Ectodermal cell (in vitro differentiated cells): Measurements from ENCODE around the gene LRP6. TPM values are rescaled to one million over a fixed set of nuclear protein-coding genes. Genes with fewer than 3 reads are reported as not detected.
A peak's percentile ranks its signal among the peaks of the same experiment; 100 is the strongest.
"Not testable (repeated sequence)": the region's sequence is repeated elsewhere in the genome, so short reads cannot be mapped to it uniquely, and the experiment has no call there.

Experiments used
- H3K27ac ChIP-seq: 2 replicates; pipeline ENCODE4 v1.7.0; 2013; ENCODE audit warnings: mild to moderate bottlenecking, low read depth, low read length; ENCODE audit not compliant: insufficient read depth, poor library complexity, severe bottlenecking
- H3K27me3 ChIP-seq: 2 replicates; pipeline ENCODE4 v1.7.0; 2013; ENCODE audit warnings: mild to moderate bottlenecking, low read length; ENCODE audit not compliant: insufficient read depth, control insufficient read depth, poor library complexity, severe bottlenecking
- H3K36me3 ChIP-seq: one replicate; pipeline ENCODE4 v1.7.0; 2013; ENCODE audit warnings: low read length; ENCODE audit not compliant: control insufficient read depth, insufficient read depth
- H3K4me1 ChIP-seq: one replicate; pipeline ENCODE4 v1.7.0; 2013; ENCODE audit warnings: low read length; ENCODE audit not compliant: control insufficient read depth, insufficient read depth
- H3K4me3 ChIP-seq: 2 replicates; pipeline ENCODE4 v1.7.0; 2013; ENCODE audit warnings: low read depth, low read length, control low read depth; ENCODE audit not compliant: insufficient read depth
- H3K9me3 ChIP-seq: 2 replicates; pipeline ENCODE4 v1.7.0; 2013; ENCODE audit warnings: mild to moderate bottlenecking, low read length, moderate library complexity; ENCODE audit not compliant: control insufficient read depth
- WGBS, 2 experiments: methylation state at CpG; one replicate each; pipeline ENCODE4 v1.1.7; 2013; ENCODE audit warnings: missing lambda C conversion rate in 2 of 2; 5-methylcytosine and 5-hydroxymethylcytosine counted together
- polyA plus RNA-seq, 4 experiments: library from polyadenylated mRNA; stranded (reverse); fragments of 50-300 nt; gene quantifications; one replicate each; pipeline ENCODE4 v1.2.3, GENCODE V29; 2013

LRP6 gene
- polyA plus RNA-seq (2013, experiment 1 of 4) = 38.5 TPM
- polyA plus RNA-seq (2013, experiment 2 of 4) = 40.8 TPM
- 30.3 TPM for polyA plus RNA-seq (2013, experiment 3 of 4)
- polyA plus RNA-seq (2013, experiment 4 of 4) = 38.6 TPM

DNA sequence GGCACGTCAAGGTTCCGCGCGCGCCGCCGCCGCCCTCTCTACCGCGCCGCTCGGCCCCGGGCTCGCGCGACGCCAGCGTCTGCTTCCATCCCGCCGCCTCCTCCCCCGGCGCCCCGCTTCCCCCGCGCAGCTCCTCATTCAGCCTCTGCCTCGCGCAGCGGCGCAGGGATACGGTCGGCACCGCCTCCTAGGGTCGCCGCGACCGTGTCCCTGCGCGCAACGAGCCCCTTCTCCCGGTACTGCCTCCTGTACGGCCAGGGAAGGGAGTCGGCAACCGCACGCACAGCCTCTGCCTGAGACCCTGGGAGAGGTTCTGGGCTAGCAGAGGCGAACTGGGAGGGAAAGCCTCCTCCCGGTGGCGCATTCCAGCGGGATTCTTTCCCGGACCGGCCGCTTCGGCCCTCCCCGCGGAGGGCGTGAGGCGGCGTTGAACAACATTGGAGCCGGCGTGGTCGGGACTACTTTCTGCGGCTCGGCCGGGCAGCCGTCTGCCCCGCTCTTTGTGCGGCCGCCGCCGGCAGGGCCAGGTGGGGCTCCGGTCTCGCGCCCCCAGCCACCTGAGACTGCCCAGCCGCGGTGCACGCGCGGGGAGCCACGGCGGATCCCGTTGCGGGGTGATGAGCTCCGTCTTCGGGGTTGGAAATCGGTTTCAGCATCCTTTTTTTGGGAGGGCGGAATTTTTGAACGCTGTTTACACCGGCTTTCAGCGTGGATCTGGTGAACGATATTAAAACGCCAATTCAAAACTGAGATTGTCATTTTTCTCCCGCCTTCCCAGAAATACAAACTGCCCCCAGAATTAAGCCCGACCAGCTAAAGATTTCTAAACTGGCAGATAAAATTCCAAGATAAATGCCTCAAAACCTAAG lies at the start of gene LRP6:
Gene LRP6 (minus strand): TSS at position 172 of the 869 bp plus-strand sequence. CDS start 309 bp downstream, outside the sequence.
- Histone ChIP-seq H3K4me1 (peaks cover 13% of the 10 kb centered on the region), H3K9me3 (no peaks in the 10 kb centered on the region), H3K27me3 (no peaks in the 10 kb centered on the region), H3K36me3 (no peaks in the 10 kb centered on the region), H3K4me3 (peak within 1 kb of the TSS; percentile 73), H3K27ac (peak within 1 kb of the TSS; percentile 100)
- WGBS, 2 experiments = 0 to 1% methylated on average over 92 of the region's 92 CpGs

DNA sequence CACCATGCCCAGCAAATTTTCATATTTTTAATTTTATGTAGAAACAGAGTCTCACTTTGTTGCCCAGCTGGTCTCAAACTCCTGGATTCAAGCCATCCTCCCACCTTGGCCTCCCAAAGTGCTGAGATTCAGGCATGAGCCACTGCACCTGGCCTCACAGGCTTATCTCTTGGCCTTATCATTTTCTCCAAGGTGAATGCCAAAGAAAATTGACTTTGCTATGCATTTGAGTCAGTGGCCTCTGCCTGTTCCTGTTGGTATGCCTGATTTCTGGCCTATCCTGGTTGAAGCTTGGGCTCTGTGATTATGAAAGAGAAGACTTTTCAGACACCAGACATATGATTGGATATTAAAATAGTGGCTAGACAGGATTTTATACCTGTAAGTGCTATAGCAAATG lies 49.0 kb upstream of the LRP6 start:
- no peaks in the 10 kb centered on the region for H3K9me3 ChIP-seq
- no peak overlapping the region for H3K4me3 ChIP-seq
- no peaks in the 10 kb centered on the region for H3K27me3 ChIP-seq
- peaks cover 10% of the 10 kb centered on the region for H3K4me1 ChIP-seq
- H3K27ac ChIP-seq = no peak overlapping the region
- H3K36me3 ChIP-seq = no peaks in the 10 kb centered on the region

DNA sequence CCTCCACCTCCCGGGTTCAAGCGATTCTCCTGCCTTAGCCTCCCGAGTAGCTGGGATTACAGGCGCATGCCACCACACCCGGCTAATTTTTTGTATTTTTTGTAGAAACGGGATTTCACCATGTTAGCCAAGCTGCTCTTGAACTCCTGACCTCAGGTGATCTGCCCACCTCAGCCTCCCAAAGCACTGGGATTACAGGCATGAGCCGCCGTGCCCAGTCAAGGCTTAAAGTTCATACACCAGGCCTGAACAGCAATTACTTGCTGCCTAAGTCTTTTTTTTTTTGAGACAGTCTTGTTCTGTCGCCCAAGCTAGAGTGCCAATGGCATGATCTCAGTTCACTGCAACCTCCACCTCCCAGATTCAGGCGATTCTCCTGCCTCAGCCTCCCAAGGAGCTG lies 43.9 kb upstream of the LRP6 start:
- not testable (repeated sequence) for H3K27ac ChIP-seq, H3K4me1 ChIP-seq, H3K4me3 ChIP-seq, H3K27me3 ChIP-seq, H3K36me3 ChIP-seq, H3K9me3 ChIP-seq
- WGBS, 2 experiments = 82 to 84% methylated on average over 10 of the region's 10 CpGs

GRCh38 chr12:12305568-12306300 lies 38.9 kb upstream of the LRP6 start:
- Histone ChIP-seq H3K9me3 (peaks cover 3% of the 10 kb centered on the region), H3K4me3 (no peak overlapping the region), H3K36me3 (no peaks in the 10 kb centered on the region), H3K27me3 (no peaks in the 10 kb centered on the region), H3K27ac (no peak overlapping the region), H3K4me1 (no peaks in the 10 kb centered on the region)
- 93 to 96% methylated on average over 7 of the region's 7 CpGs for WGBS, 2 experiments

- no peak overlapping the region for H3K27ac ChIP-seq
- peaks cover 3% of the 10 kb centered on the region for H3K9me3 ChIP-seq
- H3K36me3 ChIP-seq = no peaks in the 10 kb centered on the region
- no peaks in the 10 kb centered on the region for H3K27me3 ChIP-seq
- no peaks in the 10 kb centered on the region for H3K4me1 ChIP-seq
- H3K4me3 ChIP-seq = no peak overlapping the region
- 89 to 100% methylated on average over 1 of the region's 2 CpGs for whole genome bisulfite sequencing, 2 experiments
These were observed 36.1 kb upstream of the LRP6 start for GRCh38 chr12:12302976-12303375.

- Histone ChIP-seq H3K4me3 (no peak overlapping the region), H3K27me3 (no peaks in the 10 kb centered on the region), H3K36me3 (no peaks in the 10 kb centered on the region), H3K27ac (no peak overlapping the region), H3K4me1 (no peaks in the 10 kb centered on the region), H3K9me3 (peaks cover 3% of the 10 kb centered on the region)
- 90 to 97% methylated on average over 2 of the region's 2 CpGs for WGBS, 2 experiments
These were observed 34.3 kb upstream of the LRP6 start for GRCh38 chr12:12301122-12301521.

- no peak overlapping the region for H3K4me3 ChIP-seq
- no peaks in the 10 kb centered on the region for H3K27me3 ChIP-seq
- H3K36me3 ChIP-seq = no peaks in the 10 kb centered on the region
- H3K27ac ChIP-seq = no peak overlapping the region
- H3K9me3 ChIP-seq = no peaks in the 10 kb centered on the region
- WGBS, 2 experiments = 78 to 83% methylated on average over 8 of the region's 8 CpGs
- H3K4me1 ChIP-seq = peaks cover 14% of the 10 kb centered on the region
These were observed 30.5 kb upstream of the LRP6 start for GRCh38 chr12:12297201-12297830.

DNA sequence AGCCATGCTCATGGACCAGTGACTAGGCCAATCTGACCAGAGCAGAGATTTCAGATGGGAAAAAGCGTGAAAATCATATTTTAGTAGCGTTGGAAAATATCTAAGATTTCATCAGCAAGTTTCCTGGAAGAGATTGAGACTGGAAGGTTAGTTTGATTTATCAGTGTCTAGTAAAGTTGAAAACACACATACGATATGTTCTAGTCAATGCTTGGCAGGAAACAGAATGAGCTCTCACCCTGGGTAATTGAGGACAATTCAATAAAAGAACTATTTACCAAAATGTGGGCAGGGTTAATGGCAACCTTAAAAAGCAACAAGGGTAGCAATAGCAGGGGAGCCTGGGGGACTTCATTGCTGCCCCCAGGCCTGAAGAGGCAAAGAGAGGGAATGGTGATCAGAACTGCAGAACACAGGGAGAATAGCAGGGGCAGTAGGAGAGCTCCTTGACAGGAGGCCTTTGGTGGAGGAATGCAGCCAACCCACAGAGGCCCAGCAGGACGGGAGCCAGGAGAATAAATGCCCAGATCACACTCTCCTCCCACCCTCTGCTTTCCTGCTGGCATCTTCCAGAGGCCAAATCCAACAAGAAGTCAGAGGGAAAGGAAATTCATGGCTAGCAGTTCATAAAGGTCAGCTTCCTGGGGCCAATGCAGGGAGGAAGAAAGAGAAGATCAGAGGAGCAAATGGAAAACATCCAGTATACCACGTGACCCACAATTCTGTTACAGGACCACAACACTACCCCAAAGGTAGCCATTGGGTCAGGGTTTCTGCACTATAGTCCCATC lies 27.6 kb upstream of the LRP6 start:
- Histone ChIP-seq H3K27ac (no peak overlapping the region), H3K9me3 (no peaks in the 10 kb centered on the region), H3K4me3 (no peak overlapping the region), H3K36me3 (no peaks in the 10 kb centered on the region), H3K4me1 (peaks cover 14% of the 10 kb centered on the region), H3K27me3 (no peaks in the 10 kb centered on the region)
- WGBS, 2 experiments = 48 to 56% methylated on average over 4 to 5 of the region's 5 CpGs

DNA sequence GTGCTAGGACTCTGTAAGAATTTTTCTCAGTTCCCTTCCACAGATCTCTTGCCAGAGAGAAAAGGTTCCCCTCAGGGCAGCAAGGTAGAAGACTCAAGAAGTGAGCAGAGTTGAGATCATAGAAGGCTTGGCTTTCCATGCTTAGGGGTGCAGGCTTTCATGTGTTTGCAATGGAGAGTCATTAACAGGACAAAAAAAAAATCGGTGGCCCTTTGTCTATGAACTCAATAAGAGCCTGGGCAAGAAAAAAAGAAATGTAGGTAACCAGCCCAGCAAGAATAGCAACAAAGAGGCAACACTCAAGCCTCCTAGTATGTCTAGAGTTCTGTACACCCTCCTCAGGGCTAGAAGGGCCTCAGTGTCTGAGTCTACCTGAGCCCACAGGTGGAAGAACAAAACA lies 23.4 kb upstream of the LRP6 start:
- Histone ChIP-seq H3K27ac (no peak overlapping the region), H3K36me3 (no peaks in the 10 kb centered on the region), H3K4me3 (no peak overlapping the region), H3K27me3 (no peaks in the 10 kb centered on the region), H3K4me1 (peaks cover 14% of the 10 kb centered on the region), H3K9me3 (no peaks in the 10 kb centered on the region)
- WGBS, 2 experiments = 39 to 54% methylated on average over 1 of the region's 1 CpG
